Hepatocyte (in vitro differentiated cells): ENCODE data around the gene ALDH3A1. TPM values are rescaled to one million over a fixed set of nuclear protein-coding genes. Genes with fewer than 3 reads are reported as not detected.
A peak's percentile ranks its signal among the peaks of the same experiment; 100 is the strongest.

Experiments used
- DNase-seq: peaks from one replicate; pipeline ENCODE4 v3.0.0-alpha.2; 2016; ENCODE audit warnings: low spot score
- H2AFZ ChIP-seq: fragments of 200-600 bp; sonication (generic); 2 replicates; pipeline ENCODE4 v1.6.0; 2016; ENCODE audit warnings: antibody characterized with exemption, mild to moderate bottlenecking
- H3K27ac ChIP-seq: fragments of 200-600 bp; sonication (generic); 2 replicates; pipeline ENCODE4 v1.5.1; 2016; ENCODE audit warnings: mild to moderate bottlenecking
- H3K27me3 ChIP-seq: fragments of 200-600 bp; sonication (generic); 2 replicates; pipeline ENCODE4 v1.6.1; 2016
- H3K36me3 ChIP-seq: fragments of 200-600 bp; sonication (generic); replicated peaks from 2 replicates; pipeline ENCODE4 v1.5.1; 2016; ENCODE audit warnings: low read depth; ENCODE audit not compliant: insufficient read depth
- H3K4me1 ChIP-seq: fragments of 200-600 bp; sonication (generic); 2 replicates; pipeline ENCODE4 v1.5.1; 2016; ENCODE audit warnings: mild to moderate bottlenecking, moderate library complexity; ENCODE audit not compliant: insufficient read depth
- H3K4me2 ChIP-seq: fragments of 200-600 bp; sonication (generic); 2 replicates; pipeline ENCODE4 v1.6.0; 2016
- H3K4me3 ChIP-seq: fragments of 200-600 bp; sonication (generic); 2 replicates; pipeline ENCODE4 v1.5.1; 2016; ENCODE audit warnings: mild to moderate bottlenecking
- H3K79me2 ChIP-seq: fragments of 200-600 bp; sonication (generic); 2 replicates; pipeline ENCODE4 v1.6.0; 2017; ENCODE audit warnings: mild to moderate bottlenecking
- H3K9me2 ChIP-seq: fragments of 200-600 bp; sonication (generic); replicated peaks from 2 replicates; pipeline ENCODE4 v1.6.0; 2017; ENCODE audit warnings: mild to moderate bottlenecking; ENCODE audit not compliant: insufficient read depth
- H3K9me3 ChIP-seq: fragments of 200-600 bp; sonication (generic); 2 replicates; pipeline ENCODE4 v1.5.1; 2016; ENCODE audit warnings: low read depth, mild to moderate bottlenecking
- H4K20me1 ChIP-seq: fragments of 200-600 bp; sonication (generic); 2 replicates; pipeline ENCODE4 v1.6.0; 2016; ENCODE audit warnings: mild to moderate bottlenecking; ENCODE audit not compliant: insufficient read depth, poor library complexity, severe bottlenecking
- CTCF ChIP-seq: fragments of 200-600 bp; sonication (generic); IDR thresholded peaks from 2 replicates; pipeline ENCODE4 v1.5.1; 2016; ENCODE audit warnings: antibody characterized with exemption, mild to moderate bottlenecking; ENCODE audit not compliant: poor library complexity
- EZH2 ChIP-seq: fragments of 200-600 bp; sonication (generic); IDR thresholded peaks from 2 replicates; pipeline ENCODE4 v1.6.1; 2016; ENCODE audit warnings: antibody characterized with exemption, mild to moderate bottlenecking, borderline replicate concordance
- EZH2phosphoT487 ChIP-seq: fragments of 200-600 bp; sonication (generic); IDR thresholded peaks from one replicate; pipeline ENCODE4 v1.6.1; 2018; ENCODE audit warnings: antibody characterized with exemption, mild to moderate bottlenecking, low read depth, moderate library complexity; ENCODE audit not compliant: unreplicated experiment, severe bottlenecking
- WGBS: methylation state at CpG from one replicate; pipeline ENCODE4 v1.1.6; 2016; ENCODE audit warnings: low lambda C conversion rate; ENCODE audit errors: missing lambda C conversion rate; 5-methylcytosine and 5-hydroxymethylcytosine counted together
- polyA plus RNA-seq: library from polyadenylated mRNA; unstranded; fragments of >200 nt; fragmentation: Nextera tagmentation; extraction: Ambion mirVana; gene quantifications from 2 replicates; pipeline ENCODE4 v1.2.1, GENCODE V29; 2016
- total RNA-seq: library from RNA; depleted of rRNA; stranded (reverse); fragments of >200 nt; gene quantifications from 2 replicates; pipeline ENCODE4 v1.2.3, GENCODE V29; 2014

Gene ALDH3A1
- total and polyA plus RNA-seq, 2 experiments from 2014 or later, result 0.90 to 1.4 TPM

GRCh38 chr17:19770985-19771735 lies 23.1 kb upstream of the ALDH3A1 start:
- H4K20me1 ChIP-seq, result no peaks in the 10 kb centered on the region
- no peak overlapping the region for H3K4me2 ChIP-seq
- no peaks in the 10 kb centered on the region for H3K79me2 ChIP-seq
- no peak for TF ChIP-seq EZH2
- TF ChIP-seq EZH2phosphoT487, result no peak
- TF ChIP-seq CTCF, result no peak
- H3K4me1 ChIP-seq, result peaks cover 3% of the 10 kb centered on the region
- H2AFZ ChIP-seq, result no peak overlapping the region
- WGBS, result 88% methylated on average over 6 of the region's 6 CpGs
- H3K9me3 ChIP-seq, result no peaks in the 10 kb centered on the region
- H3K27me3 ChIP-seq, result no peaks in the 10 kb centered on the region
- H3K36me3 ChIP-seq, result no peaks in the 10 kb centered on the region
- no peak overlapping the region for H3K27ac ChIP-seq
- no peak for DNase-seq
- no peaks in the 10 kb centered on the region for H3K9me2 ChIP-seq
- no peak overlapping the region for H3K4me3 ChIP-seq

- Histone ChIP-seq H3K4me2 (no peak overlapping the region), H2AFZ (no peak overlapping the region), H3K79me2 (no peaks in the 10 kb centered on the region), H3K27me3 (no peaks in the 10 kb centered on the region), H3K4me1 (peaks cover 3% of the 10 kb centered on the region), H4K20me1 (no peaks in the 10 kb centered on the region), H3K9me2 (no peaks in the 10 kb centered on the region), H3K4me3 (no peak overlapping the region), H3K27ac (peak overlapping the region; percentile 65), H3K36me3 (no peaks in the 10 kb centered on the region), H3K9me3 (no peaks in the 10 kb centered on the region)
- WGBS, result 72% methylated on average over 7 of the region's 7 CpGs
- no peak for DNase-seq
- TF ChIP-seq EZH2 (no peak), EZH2phosphoT487 (no peak), CTCF (no peak)
These were observed 22.0 kb upstream of the ALDH3A1 start for GRCh38 chr17:19769946-19770652.

- Histone ChIP-seq H3K79me2 (no peaks in the 10 kb centered on the region), H3K9me2 (no peaks in the 10 kb centered on the region), H3K4me1 (peaks cover 3% of the 10 kb centered on the region), H3K4me2 (no peak overlapping the region), H4K20me1 (no peaks in the 10 kb centered on the region), H3K4me3 (no peak overlapping the region), H2AFZ (no peak overlapping the region), H3K36me3 (no peaks in the 10 kb centered on the region), H3K27me3 (no peaks in the 10 kb centered on the region), H3K27ac (no peak overlapping the region), H3K9me3 (no peaks in the 10 kb centered on the region)
- 68% methylated on average over 10 of the region's 10 CpGs for WGBS
- no peak for TF ChIP-seq EZH2phosphoT487
- no peak for TF ChIP-seq CTCF
- no peak for TF ChIP-seq EZH2
- DNase-seq, result no peak
These were observed 20.1 kb upstream of the ALDH3A1 start for GRCh38 chr17:19768046-19768782.
